Left ventricle myocardium inferior (tissue), 1 donor: ENCODE measurements around the gene MORC3. TPM values are rescaled to one million over a fixed set of nuclear protein-coding genes. Genes with fewer than 3 reads are reported as not detected.
"Not testable (repeated sequence)": the region's sequence is repeated elsewhere in the genome, so short reads cannot be mapped to it uniquely, and the experiment has no call there.

ENCODE experiments used
- DNase-seq: peaks from one replicate; pipeline ENCODE4 v3.0.0-alpha.2; 2020
- H3K27ac ChIP-seq: fragments of 200-600 bp; replicated peaks from 2 replicates; pipeline ENCODE4 v1.8.0; 2021
- H3K27me3 ChIP-seq: fragments of 200-600 bp; 2 replicates; pipeline ENCODE4 v1.8.0; 2021; ENCODE audit warnings: low read depth
- H3K36me3 ChIP-seq: fragments of 200-600 bp; 2 replicates; pipeline ENCODE4 v1.8.0; 2021
- H3K4me1 ChIP-seq: fragments of 200-600 bp; 2 replicates; pipeline ENCODE4 v1.8.0; 2021
- H3K4me3 ChIP-seq: fragments of 200-600 bp; 2 replicates; pipeline ENCODE4 v1.8.0; 2021; ENCODE audit warnings: mild to moderate bottlenecking, moderate library complexity
- H3K9me3 ChIP-seq: fragments of 200-600 bp; replicated peaks from 2 replicates; pipeline ENCODE4 v1.8.0; 2021
- intact Hi-C: fragments of 100-400 bp; cut with micrococcal nuclease; formaldehyde crosslinking; loops from one replicate; pipeline ENCODE4 v1.11.0; 2022
- total RNA-seq: library from RNA; stranded (reverse); fragmentation: NEBNext Ultra II Directional; extraction: Animal tissue kit (Norgen Biotek cat#: 25700); gene quantifications from one replicate; pipeline ENCODE4 v1.2.1, GENCODE V29; 2021
- TF ChIP-seq, protein P1 (sequence below): fragments of 200-600 bp; IDR thresholded peaks from 2 replicates; pipeline ENCODE4 v1.8.0; 2021; ENCODE audit warnings: antibody characterized with exemption, mild to moderate bottlenecking, borderline replicate concordance
- donor health status: DM: no; HTN: yes; CAD: no; lungs with severe emphysema.

The MORC3 gene
- total RNA-seq, 1 donor from 2014 or later: 19.4 TPM

DNA sequence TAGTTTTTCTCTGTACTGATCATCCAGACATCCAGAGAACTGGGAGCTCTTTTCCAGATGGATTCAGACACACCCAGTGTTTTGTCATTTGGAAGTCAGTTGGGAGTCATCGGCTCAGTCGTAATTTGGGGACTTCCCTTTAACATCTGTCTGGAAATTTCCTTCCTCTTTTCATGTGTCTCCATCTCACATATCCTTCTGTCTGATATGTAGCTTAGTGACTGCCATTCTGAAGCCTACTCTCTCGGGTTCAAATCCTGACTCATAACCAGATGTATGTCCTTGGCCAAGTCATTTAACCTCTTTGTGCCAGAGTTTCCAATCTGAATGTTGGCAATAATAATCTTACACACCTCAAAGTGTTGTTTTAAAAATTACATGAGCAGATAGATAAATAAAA is 3.0 kb downstream of the MORC3 start:
- TF ChIP-seq, protein P1, sequence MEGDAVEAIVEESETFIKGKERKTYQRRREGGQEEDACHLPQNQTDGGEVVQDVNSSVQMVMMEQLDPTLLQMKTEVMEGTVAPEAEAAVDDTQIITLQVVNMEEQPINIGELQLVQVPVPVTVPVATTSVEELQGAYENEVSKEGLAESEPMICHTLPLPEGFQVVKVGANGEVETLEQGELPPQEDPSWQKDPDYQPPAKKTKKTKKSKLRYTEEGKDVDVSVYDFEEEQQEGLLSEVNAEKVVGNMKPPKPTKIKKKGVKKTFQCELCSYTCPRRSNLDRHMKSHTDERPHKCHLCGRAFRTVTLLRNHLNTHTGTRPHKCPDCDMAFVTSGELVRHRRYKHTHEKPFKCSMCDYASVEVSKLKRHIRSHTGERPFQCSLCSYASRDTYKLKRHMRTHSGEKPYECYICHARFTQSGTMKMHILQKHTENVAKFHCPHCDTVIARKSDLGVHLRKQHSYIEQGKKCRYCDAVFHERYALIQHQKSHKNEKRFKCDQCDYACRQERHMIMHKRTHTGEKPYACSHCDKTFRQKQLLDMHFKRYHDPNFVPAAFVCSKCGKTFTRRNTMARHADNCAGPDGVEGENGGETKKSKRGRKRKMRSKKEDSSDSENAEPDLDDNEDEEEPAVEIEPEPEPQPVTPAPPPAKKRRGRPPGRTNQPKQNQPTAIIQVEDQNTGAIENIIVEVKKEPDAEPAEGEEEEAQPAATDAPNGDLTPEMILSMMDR: no peak
- Histone ChIP-seq H3K4me1 (peaks cover 69% of the 10 kb centered on the region), H3K36me3 (peaks cover 5% of the 10 kb centered on the region), H3K27me3 (no peaks in the 10 kb centered on the region), H3K9me3 (no peaks in the 10 kb centered on the region), H3K27ac (peak overlapping the region; percentile 95), H3K4me3 (peak overlapping the region; percentile 86)
- DNase-seq: no peak
- intact Hi-C loops: loop anchor here (10.0 kb wide), 1 partner anchor 178 kb away; no protein-coding TSS in a partner anchor

DNA sequence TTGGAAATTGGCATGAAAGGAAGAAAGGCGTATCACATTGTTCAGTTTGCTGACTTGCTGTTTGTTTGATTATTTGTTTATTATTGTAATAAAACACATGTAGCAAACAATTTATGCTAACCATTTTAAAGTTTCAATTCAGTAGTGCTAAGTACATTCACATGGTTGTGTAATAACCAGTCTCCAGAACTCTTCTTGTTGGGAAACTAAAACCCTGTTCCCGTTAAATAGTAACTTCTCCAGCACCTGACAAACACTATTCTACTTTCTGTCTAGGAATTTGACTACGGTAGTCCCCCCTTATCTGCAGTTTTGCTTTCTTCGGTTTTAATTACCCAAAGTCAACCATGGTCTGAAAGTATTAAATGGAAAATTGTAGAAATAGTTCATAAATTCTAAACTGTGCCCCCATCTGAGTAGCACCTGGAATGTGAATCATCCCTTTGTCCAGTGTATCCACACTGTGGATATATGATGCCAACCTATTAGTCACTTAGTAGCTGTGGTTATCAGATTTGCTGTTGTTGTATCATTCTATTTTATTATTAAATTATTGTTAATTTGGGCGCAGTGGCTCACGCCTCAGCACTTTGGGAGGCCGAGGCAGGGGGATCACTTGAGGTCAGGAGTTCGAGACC is 5.5 kb downstream of the MORC3 start:
- Histone ChIP-seq H3K4me3 (no peak overlapping the region), H3K27me3 (no peaks in the 10 kb centered on the region), H3K36me3 (peaks cover 5% of the 10 kb centered on the region), H3K27ac (peak overlapping the region; percentile 95), H3K4me1 (peaks cover 85% of the 10 kb centered on the region), H3K9me3 (no peaks in the 10 kb centered on the region)
- DNase-seq: no peak
- intact Hi-C loops: loop anchor here (10.0 kb wide), 1 partner anchor 181 kb away; no protein-coding TSS in a partner anchor
- TF ChIP-seq, protein P1: no peak

DNA sequence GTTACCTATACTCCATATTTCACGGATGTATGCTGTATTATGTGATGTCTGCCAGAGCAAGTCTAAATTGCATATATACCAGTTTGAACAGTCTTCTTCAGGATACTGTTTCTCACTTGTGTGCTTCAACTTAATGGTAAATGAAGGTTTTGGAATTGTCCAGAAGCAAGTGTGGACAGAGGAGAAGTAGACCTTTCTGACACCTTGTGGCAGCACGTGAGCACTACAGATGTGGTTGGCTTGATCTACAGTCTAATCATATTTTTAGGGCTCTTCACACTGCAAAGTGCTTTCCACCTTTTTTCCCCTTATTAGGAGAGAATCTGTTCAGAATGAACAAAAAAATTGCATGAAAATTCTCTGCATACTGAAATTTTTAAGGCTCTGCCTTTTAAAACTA is 10.9 kb downstream of the MORC3 start:
- peak; percentile 41 for DNase-seq
- TF ChIP-seq, protein P1: peak; percentile 77
- Histone ChIP-seq H3K27me3 (no peaks in the 10 kb centered on the region), H3K27ac (no peak overlapping the region), H3K4me3 (no peak overlapping the region), H3K9me3 (no peaks in the 10 kb centered on the region), H3K4me1 (peaks cover 62% of the 10 kb centered on the region), H3K36me3 (peaks cover 19% of the 10 kb centered on the region)
- intact Hi-C loops: no loop called here

DNA sequence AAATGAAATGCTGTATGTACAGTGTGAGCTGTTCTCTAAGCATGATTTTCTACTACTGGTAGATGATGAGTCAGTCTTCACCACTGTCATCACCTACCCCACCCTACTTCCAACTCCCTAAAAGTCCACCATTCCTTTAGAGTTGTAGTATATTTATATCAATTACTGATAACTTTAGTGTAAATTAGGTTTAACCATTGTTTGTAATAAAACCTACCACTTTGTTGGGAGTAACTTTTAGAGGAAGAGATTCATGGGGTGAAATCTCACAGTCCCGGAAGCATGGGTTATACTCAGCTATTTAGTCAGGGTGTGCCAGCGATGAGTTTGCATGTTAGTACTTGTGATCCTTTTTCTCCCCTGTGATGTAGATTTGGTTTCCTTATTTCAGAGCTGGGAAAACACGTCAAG is 17.1 kb downstream of the MORC3 start:
- H3K36me3 ChIP-seq: peaks cover 75% of the 10 kb centered on the region
- intact Hi-C loops: no loop called here
- no peak for DNase-seq

DNA sequence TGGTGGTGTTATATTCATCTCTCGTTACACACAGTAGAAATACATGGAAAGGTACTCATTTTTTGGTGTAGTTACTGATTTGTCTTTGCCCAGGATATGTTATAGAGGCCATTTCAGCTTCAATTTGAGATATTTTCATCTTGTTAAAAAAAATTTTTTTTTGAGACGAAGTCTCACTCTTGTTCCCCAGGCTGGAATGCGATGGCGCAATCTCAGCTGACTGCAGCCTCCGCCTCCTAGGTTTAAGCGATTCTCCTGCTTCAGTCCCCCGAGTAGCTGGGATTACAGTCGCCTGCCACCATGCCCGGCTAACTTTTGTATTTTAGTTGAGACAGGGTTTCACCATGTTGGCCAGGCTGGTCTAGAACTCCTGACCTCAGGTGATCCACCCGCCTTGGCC is 19.0 kb downstream of the MORC3 start:
- peaks cover 92% of the 10 kb centered on the region for H3K36me3 ChIP-seq
- no peak overlapping the region for H3K4me3 ChIP-seq
- no peaks in the 10 kb centered on the region for H3K9me3 ChIP-seq
- no peak for DNase-seq
- intact Hi-C loops: no loop called here
- no peak overlapping the region for H3K27ac ChIP-seq
- TF ChIP-seq, protein P1: no peak
- no peaks in the 10 kb centered on the region for H3K27me3 ChIP-seq
- H3K4me1 ChIP-seq: no peaks in the 10 kb centered on the region

More for the DNA sequence above, 17.1 kb downstream of the MORC3 start:
- Histone ChIP-seq H3K4me1 (peaks cover 14% of the 10 kb centered on the region), H3K27me3 (no peaks in the 10 kb centered on the region), H3K9me3 (no peaks in the 10 kb centered on the region), H3K27ac (no peak overlapping the region), H3K4me3 (no peak overlapping the region)
- TF ChIP-seq, protein P1: no peak

DNA sequence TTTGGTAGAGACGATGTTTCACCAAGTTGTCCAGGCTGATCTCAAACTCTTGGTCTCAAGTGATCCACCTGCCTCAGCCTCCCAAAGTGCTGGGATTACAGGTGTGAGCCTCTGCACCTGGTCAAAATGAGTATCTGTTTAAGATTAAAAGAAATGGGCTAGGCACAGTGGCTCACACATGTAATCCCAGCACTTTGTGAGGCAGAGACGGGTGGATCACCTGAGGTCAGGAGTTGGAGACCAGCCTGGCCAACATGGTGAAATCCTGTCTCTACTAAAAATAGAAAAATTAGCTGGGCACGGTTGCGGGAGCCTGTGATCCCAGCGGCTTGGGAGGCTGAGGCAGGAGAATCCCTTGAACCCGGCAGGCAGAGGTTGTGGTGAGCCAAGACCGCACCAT is 22.6 kb downstream of the MORC3 start:
- H3K9me3 ChIP-seq, H3K27me3 ChIP-seq, DNase-seq, H3K4me1 ChIP-seq, intact Hi-C loops, H3K27ac ChIP-seq, H3K4me3 ChIP-seq: not testable (repeated sequence)
- peaks cover 100% of the 10 kb centered on the region for H3K36me3 ChIP-seq
